ENCODE data around the gene DAPK2. TPM values are rescaled to one million over a fixed set of nuclear protein-coding genes. Genes with fewer than 3 reads are reported as not detected.
"Not testable (repeated sequence)": the region's sequence is repeated elsewhere in the genome, so short reads cannot be mapped to it uniquely, and the experiment has no call there.

DAPK2 gene
- total RNA-seq, 2 experiments from 2014 or later: 1.0 to 1.3 TPM

GRCh38 chr15:63970621-63971426 is 75.5 kb downstream of the DAPK2 start:
- Mint-ChIP-seq H3K9me3 (ENCODE audit: low read depth) (no peaks in the 10 kb centered on the region), H3K4me3 (no peak overlapping the region), H3K36me3 (ENCODE audit: low read depth) (no peaks in the 10 kb centered on the region), H3K4me1 (peaks cover 31% of the 10 kb centered on the region), H3K27me3 (no peaks in the 10 kb centered on the region), H3K27ac (peak overlapping the region; percentile 97)
- ChIA-PET CTCF (interaction anchor here (0.9 to 2.1 kb wide), 6 partner anchors 26 to 218 kb away, joined by 3 to 13 read pairs (median 4); partner anchors contain the start of gene DAPK2), POLR2A (interaction anchor here (0.6 to 1.4 kb wide), 3 partner anchors 39 to 219 kb away, joined by 3 to 11 read pairs (median 3); no protein-coding TSS in a partner anchor)
- peak; percentile 85 for ATAC-seq
- DNase-seq: peak; percentile 65
- intact Hi-C loops (cut with DNase I, micrococcal nuclease): loop anchor here (1.0 to 2.0 kb wide), 3 partner anchors 33 to 39 kb away; no protein-coding TSS in a partner anchor

- Mint-ChIP-seq H3K4me1 (peaks cover 31% of the 10 kb centered on the region), H3K27ac (peak overlapping the region; percentile 2), H3K9me3 (ENCODE audit: low read depth) (peaks cover 2% of the 10 kb centered on the region), H3K27me3 (no peaks in the 10 kb centered on the region), H3K36me3 (ENCODE audit: low read depth) (no peaks in the 10 kb centered on the region), H3K4me3 (no peak overlapping the region)
- DNase-seq: no peak
- ChIA-PET POLR2A (interaction anchor here (1.4 kb wide), 1 partner anchor 40 kb away, joined by 11 read pairs; no protein-coding TSS in a partner anchor), CTCF (interaction anchor here (0.6 to 2.1 kb wide), 6 partner anchors 25 to 71 kb away, joined by 3 to 13 read pairs (median 4); no protein-coding TSS in a partner anchor)
- intact Hi-C loops (cut with DNase I, micrococcal nuclease): loop anchor here in 1 of 2 experiments (2.0 kb wide), 1 partner anchor 39 kb away; no protein-coding TSS in a partner anchor
- ATAC-seq: no peak
Observed at GRCh38 chr15:63969652-63970421, 76.4 kb downstream of the DAPK2 start.

GRCh38 chr15:63968700-63969099 is 77.6 kb downstream of the DAPK2 start:
- peaks cover 8% of the 10 kb centered on the region for H3K9me3 Mint-ChIP-seq (ENCODE audit: low read depth)
- no peak for ATAC-seq
- peaks cover 31% of the 10 kb centered on the region for H3K4me1 Mint-ChIP-seq
- intact Hi-C loops (cut with DNase I, micrococcal nuclease): no loop called here
- no peak for DNase-seq
- no peak overlapping the region for H3K27ac Mint-ChIP-seq
- ChIA-PET CTCF (interaction anchor here (0.7 to 1.3 kb wide), 4 partner anchors 11 to 78 kb away, joined by 3 to 5 read pairs (median 4); no protein-coding TSS in a partner anchor), POLR2A (no interaction called here)
- no peaks in the 10 kb centered on the region for H3K36me3 Mint-ChIP-seq (ENCODE audit: low read depth)
- H3K4me3 Mint-ChIP-seq: no peak overlapping the region
- H3K27me3 Mint-ChIP-seq: no peaks in the 10 kb centered on the region

GRCh38 chr15:63968122-63968524 is 78.2 kb downstream of the DAPK2 start:
- H3K36me3 Mint-ChIP-seq (ENCODE audit: low read depth): no peaks in the 10 kb centered on the region
- ATAC-seq: no peak
- H3K27ac Mint-ChIP-seq: no peak overlapping the region
- H3K4me1 Mint-ChIP-seq: peaks cover 31% of the 10 kb centered on the region
- H3K4me3 Mint-ChIP-seq: no peak overlapping the region
- H3K9me3 Mint-ChIP-seq (ENCODE audit: low read depth): peaks cover 8% of the 10 kb centered on the region
- POLR2A ChIA-PET: no interaction called here
- no peaks in the 10 kb centered on the region for H3K27me3 Mint-ChIP-seq
- intact Hi-C loops (cut with DNase I, micrococcal nuclease): no loop called here
- CTCF ChIA-PET: interaction anchor here (0.8 to 1.3 kb wide), 2 partner anchors 43 to 79 kb away, joined by 3 read pairs; no protein-coding TSS in a partner anchor
- no peak for DNase-seq

GRCh38 chr15:63967616-63968015 is 78.7 kb downstream of the DAPK2 start:
- Mint-ChIP-seq H3K36me3 (ENCODE audit: low read depth) (no peaks in the 10 kb centered on the region), H3K4me3 (no peak overlapping the region), H3K27ac (no peak overlapping the region), H3K27me3 (no peaks in the 10 kb centered on the region), H3K9me3 (ENCODE audit: low read depth) (peaks cover 8% of the 10 kb centered on the region), H3K4me1 (peaks cover 31% of the 10 kb centered on the region)
- CTCF ChIA-PET: interaction anchor here (0.8 to 1.3 kb wide), 3 partner anchors 13 to 79 kb away, joined by 3 read pairs; no protein-coding TSS in a partner anchor
- intact Hi-C loops (cut with DNase I, micrococcal nuclease): no loop called here
- DNase-seq (no peak), ATAC-seq (no peak)
- POLR2A ChIA-PET: no interaction called here

- intact Hi-C loops (cut with DNase I, micrococcal nuclease); H3K27ac Mint-ChIP-seq; ATAC-seq; DNase-seq; H3K27me3 Mint-ChIP-seq; H3K36me3 Mint-ChIP-seq (ENCODE audit: low read depth); POLR2A ChIA-PET; H3K4me3 Mint-ChIP-seq; H3K4me1 Mint-ChIP-seq: not testable (repeated sequence)
- CTCF ChIA-PET: interaction anchor here (0.7 kb wide), 1 partner anchor 59 kb away, joined by 3 read pairs; no protein-coding TSS in a partner anchor
- H3K9me3 Mint-ChIP-seq (ENCODE audit: low read depth): peaks cover 10% of the 10 kb centered on the region
Observed at GRCh38 chr15:63962947-63963721, 83.2 kb downstream of the DAPK2 start.

GRCh38 chr15:63953524-63953923 is 92.8 kb downstream of the DAPK2 start:
- no peaks in the 10 kb centered on the region for H3K36me3 Mint-ChIP-seq (ENCODE audit: low read depth)
- POLR2A ChIA-PET: no interaction called here
- DNase-seq (no peak), ATAC-seq (no peak)
- H3K4me3 Mint-ChIP-seq: no peak overlapping the region
- peaks cover 2% of the 10 kb centered on the region for H3K9me3 Mint-ChIP-seq (ENCODE audit: low read depth)
- intact Hi-C loops (cut with DNase I, micrococcal nuclease): no loop called here
- H3K4me1 Mint-ChIP-seq: peaks cover 5% of the 10 kb centered on the region
- CTCF ChIA-PET: interaction anchor here (1.1 kb wide), 1 partner anchor 8 kb away, joined by 3 read pairs; no protein-coding TSS in a partner anchor
- no peak overlapping the region for H3K27ac Mint-ChIP-seq
- H3K27me3 Mint-ChIP-seq: no peaks in the 10 kb centered on the region

GRCh38 chr15:63950911-63951481 is 95.3 kb downstream of the DAPK2 start:
- Mint-ChIP-seq H3K27ac (no peak overlapping the region), H3K27me3 (no peaks in the 10 kb centered on the region), H3K4me1 (peaks cover 5% of the 10 kb centered on the region), H3K9me3 (ENCODE audit: low read depth) (no peaks in the 10 kb centered on the region), H3K4me3 (no peak overlapping the region), H3K36me3 (ENCODE audit: low read depth) (no peaks in the 10 kb centered on the region)
- DNase-seq (no peak), ATAC-seq (no peak)
- intact Hi-C loops (cut with DNase I, micrococcal nuclease): no loop called here
- POLR2A ChIA-PET: interaction anchor here (0.6 kb wide), 1 partner anchor 24 kb away, joined by 5 read pairs; no protein-coding TSS in a partner anchor
- CTCF ChIA-PET: interaction anchor here (1.3 to 1.5 kb wide), 2 partner anchors 61 to 95 kb away, joined by 3 to 9 read pairs; partner anchors contain the start of gene DAPK2

- H3K4me1 Mint-ChIP-seq: peaks cover 9% of the 10 kb centered on the region
- DNase-seq (no peak), ATAC-seq (no peak)
- ChIA-PET CTCF (interaction anchor here (0.5 to 1.0 kb wide), 3 partner anchors 34 to 228 kb away, joined by 3 to 4 read pairs (median 3); no protein-coding TSS in a partner anchor), POLR2A (no interaction called here)
- no peaks in the 10 kb centered on the region for H3K36me3 Mint-ChIP-seq (ENCODE audit: low read depth)
- no peak overlapping the region for H3K4me3 Mint-ChIP-seq
- intact Hi-C loops (cut with DNase I, micrococcal nuclease): loop anchor here in 1 of 2 experiments (5.0 kb wide), 2 partner anchors 63 to 98 kb away; partner anchors contain the start of gene DAPK2
- H3K27me3 Mint-ChIP-seq: no peaks in the 10 kb centered on the region
- H3K27ac Mint-ChIP-seq: no peak overlapping the region
- H3K9me3 Mint-ChIP-seq (ENCODE audit: low read depth): no peaks in the 10 kb centered on the region
Observed at GRCh38 chr15:63948971-63949370, 97.3 kb downstream of the DAPK2 start.

- Mint-ChIP-seq H3K9me3 (ENCODE audit: low read depth) (no peaks in the 10 kb centered on the region), H3K27ac (no peak overlapping the region), H3K27me3 (no peaks in the 10 kb centered on the region), H3K4me1 (peaks cover 9% of the 10 kb centered on the region), H3K36me3 (ENCODE audit: low read depth) (no peaks in the 10 kb centered on the region), H3K4me3 (no peak overlapping the region)
- intact Hi-C loops (cut with DNase I, micrococcal nuclease): loop anchor here in 1 of 2 experiments (5.0 kb wide), 2 partner anchors 64 to 99 kb away; partner anchors contain the start of gene DAPK2
- CTCF ChIA-PET: interaction anchor here (0.6 to 0.8 kb wide), 3 partner anchors 33 to 227 kb away, joined by 4 read pairs; no protein-coding TSS in a partner anchor
- ATAC-seq (no peak), DNase-seq (no peak)
- POLR2A ChIA-PET: no interaction called here
Observed at GRCh38 chr15:63948436-63948835, 97.8 kb downstream of the DAPK2 start.
